A673 (cell line): Measurements from ENCODE around the gene ISOC2. TPM values are rescaled to one million over a fixed set of nuclear protein-coding genes. Genes with fewer than 3 reads are reported as not detected.

Experiments used
- BruUV-seq: library from RNA; stranded (reverse); fragments of 400-500 nt; replicated peaks from 2 replicates; lab custom pipeline; 2021; lab: Mats Ljungman, UMichigan
- CTCF ChIA-PET: fragments of 300-600 bp; sonication (Branson Sonifier 250); formaldehyde crosslinking; loops from one replicate; lab custom pipeline; 2022; ENCODE audit warnings: antibody characterized with exemption; lab: Charles Lee
- POLR2A ChIA-PET: fragments of 300-600 bp; sonication (Branson Sonifier 250); formaldehyde crosslinking; loops from one replicate; lab custom pipeline; 2022; ENCODE audit warnings: antibody characterized with exemption; ENCODE audit not compliant: low non-redundant PET; lab: Charles Lee
- DNase-seq: peaks from one replicate; pipeline ENCODE4 v3.0.0-alpha.2; 2015; ENCODE audit warnings: low spot score
- H3K27ac ChIP-seq: fragments of 200-600 bp; sonication (generic); 2 replicates; pipeline ENCODE4 v1.5.1; 2016; ENCODE audit warnings: mixed run types, low read depth, mild to moderate bottlenecking, mixed read lengths, antibody characterized with exemption, low read length; ENCODE audit not compliant: poor library complexity, severe bottlenecking
- H3K27me3 ChIP-seq: fragments of 200-600 bp; sonication (generic); replicated peaks from 2 replicates; pipeline ENCODE4 v1.6.1; 2017; ENCODE audit warnings: mixed run types, low read depth, mild to moderate bottlenecking, mixed read lengths, antibody characterized with exemption, low read length; ENCODE audit not compliant: insufficient read depth, poor library complexity
- H3K36me3 ChIP-seq: fragments of 200-600 bp; sonication (generic); 2 replicates; pipeline ENCODE4 v1.6.1; 2016; ENCODE audit warnings: mixed run types, mild to moderate bottlenecking, mixed read lengths, antibody characterized with exemption, low read length; ENCODE audit not compliant: insufficient read depth, poor library complexity, severe bottlenecking
- H3K4me1 ChIP-seq: fragments of 200-600 bp; sonication (generic); 2 replicates; pipeline ENCODE4 v1.6.1; 2017; ENCODE audit warnings: mixed run types, mild to moderate bottlenecking, mixed read lengths, antibody characterized with exemption, low read length; ENCODE audit not compliant: insufficient read depth, poor library complexity, severe bottlenecking
- H3K4me3 ChIP-seq: fragments of 200-600 bp; sonication (generic); 2 replicates; pipeline ENCODE4 v1.5.1; 2016; ENCODE audit warnings: low read depth, mixed run types, mild to moderate bottlenecking, mixed read lengths, low read length; ENCODE audit not compliant: poor library complexity, severe bottlenecking
- H3K9me3 ChIP-seq: fragments of 200-600 bp; sonication (generic); 2 replicates; pipeline ENCODE4 v1.6.1; 2016; ENCODE audit warnings: mixed run types, low read depth, mild to moderate bottlenecking, mixed read lengths, antibody characterized with exemption, low read length; ENCODE audit not compliant: poor library complexity, severe bottlenecking
- CTCF ChIP-seq: fragments of 300-800, 200-600 bp; sonication (generic); conservative IDR thresholded peaks from 2 replicates; pipeline ENCODE4 v1.5.1; 2017; ENCODE audit warnings: low read depth, mild to moderate bottlenecking, antibody characterized with exemption, low read length, moderate library complexity, mixed read lengths
- EZH2 ChIP-seq: fragments of 200-600 bp; sonication (generic); IDR thresholded peaks from 2 replicates; pipeline ENCODE4 v1.6.1; 2017; ENCODE audit warnings: borderline replicate concordance, low read depth, mild to moderate bottlenecking, mixed read lengths, antibody characterized with exemption, low read length; ENCODE audit not compliant: poor library complexity, severe bottlenecking
- intact Hi-C: fragments of 100-400 bp; cut with micrococcal nuclease; formaldehyde crosslinking; loops from one replicate; pipeline ENCODE4 v1.10.0; 2022; ENCODE audit not compliant: unreplicated experiment
- total RNA-seq: library from RNA; stranded (reverse); gene quantifications from 2 replicates; pipeline ENCODE4 v1.2.3, GENCODE V29; 2021

Gene ISOC2
- total RNA-seq, 1 experiment from 2014 or later = 33.2 TPM

GRCh38 chr19:55493052-55493644, 31.7 kb upstream of the ISOC2 start:
- no TSS peak for BruUV-seq
- H3K4me1 ChIP-seq = peaks cover 6% of the 10 kb centered on the region
- ChIA-PET CTCF (no interaction called here), POLR2A (no interaction called here)
- DNase-seq = no peak
- no peak overlapping the region for H3K27ac ChIP-seq
- no peaks in the 10 kb centered on the region for H3K36me3 ChIP-seq
- intact Hi-C loops = no loop called here
- no peaks in the 10 kb centered on the region for H3K27me3 ChIP-seq
- H3K4me3 ChIP-seq = no peak overlapping the region
- TF ChIP-seq EZH2 = no peak
- TF ChIP-seq CTCF = no peak
- H3K9me3 ChIP-seq = no peaks in the 10 kb centered on the region

GRCh38 chr19:55492362-55492944, 31.0 kb upstream of the ISOC2 start:
- intact Hi-C loops = no loop called here
- no peak for DNase-seq
- Histone ChIP-seq H3K4me1 (peaks cover 12% of the 10 kb centered on the region), H3K36me3 (no peaks in the 10 kb centered on the region), H3K9me3 (no peaks in the 10 kb centered on the region), H3K27me3 (no peaks in the 10 kb centered on the region), H3K27ac (no peak overlapping the region), H3K4me3 (no peak overlapping the region)
- ChIA-PET POLR2A (no interaction called here), CTCF (no interaction called here)
- BruUV-seq = no TSS peak
- TF ChIP-seq CTCF (no peak), EZH2 (no peak)

- ChIA-PET CTCF (no interaction called here), POLR2A (no interaction called here)
- no TSS peak for BruUV-seq
- no peaks in the 10 kb centered on the region for H3K9me3 ChIP-seq
- peaks cover 19% of the 10 kb centered on the region for H3K4me1 ChIP-seq
- H3K36me3 ChIP-seq = no peaks in the 10 kb centered on the region
- TF ChIP-seq CTCF (no peak), EZH2 (no peak)
- H3K4me3 ChIP-seq = no peak overlapping the region
- no peaks in the 10 kb centered on the region for H3K27me3 ChIP-seq
- no peak for DNase-seq
- no peak overlapping the region for H3K27ac ChIP-seq
- intact Hi-C loops = no loop called here
These were observed 30.3 kb upstream of the ISOC2 start for GRCh38 chr19:55491546-55492360.
